H1 (cell line): Measurements from ENCODE around the gene CIAO3. TPM values are rescaled to one million over a fixed set of nuclear protein-coding genes. Genes with fewer than 3 reads are reported as not detected.

Experiments
- CTCF ChIA-PET: fragments of 300-600 bp; sonication (Branson Sonifier 250); formaldehyde crosslinking; loops from one replicate; lab custom pipeline; 2021; ENCODE audit not compliant: partially characterized antibody; lab: Charles Lee
- POLR2A ChIA-PET: fragments of 300-600 bp; sonication (Branson Sonifier 250); formaldehyde crosslinking; loops from one replicate; lab custom pipeline; 2021; ENCODE audit warnings: inconsistent platforms; ENCODE audit not compliant: partially characterized antibody; lab: Charles Lee
- DNase-seq, 2 experiments: peaks; one replicate each; pipeline versions ENCODE4 v3.0.0 to v3.0.0-alpha.2; 2010 to 2022; ENCODE audit warnings: low spot score in 2 of 2, low read depth in 1 of 2, mixed read lengths in 1 of 2
- FAIRE-seq: peaks from 2 replicates; lab custom pipeline; 2011; peaks lifted over from hg19 to GRCh38; lab: Jason Lieb, UNC
- H2AFZ ChIP-seq: 2 replicates; pipeline ENCODE4 v1.8.1; 2012; ENCODE audit warnings: low read length, inconsistent platforms
- H2AK5ac ChIP-seq: 2 replicates; pipeline ENCODE4 v1.6.1; 2013; ENCODE audit warnings: low read depth, low read length
- H2BK120ac ChIP-seq: replicated peaks from 2 replicates; pipeline ENCODE3; 2013; ENCODE audit warnings: low read depth, low read length, inconsistent platforms
- H2BK12ac ChIP-seq: 2 replicates; pipeline ENCODE4 v1.6.1; 2013; ENCODE audit warnings: low read depth, low read length
- H2BK15ac ChIP-seq: 2 replicates; pipeline ENCODE4 v1.6.1; 2013; ENCODE audit warnings: low read length
- H2BK20ac ChIP-seq: 2 replicates; pipeline ENCODE4 v1.6.1; 2013; ENCODE audit warnings: low read length
- H2BK5ac ChIP-seq: 2 replicates; pipeline ENCODE4 v1.6.1; 2013; ENCODE audit warnings: low read depth, low read length
- H3K14ac ChIP-seq: 2 replicates; pipeline ENCODE4 v1.6.1; 2013; ENCODE audit warnings: inconsistent platforms; ENCODE audit not compliant: insufficient read length
- H3K18ac ChIP-seq: 2 replicates; pipeline ENCODE4 v1.6.1; 2013; ENCODE audit warnings: low read length; ENCODE audit errors: extremely low read depth
- H3K23ac ChIP-seq: 2 replicates; pipeline ENCODE4 v1.6.1; 2013; ENCODE audit warnings: inconsistent platforms; ENCODE audit not compliant: insufficient read length
- H3K23me2 ChIP-seq: 2 replicates; pipeline ENCODE4 v1.6.1; 2013; ENCODE audit warnings: low read depth, low read length
- H3K27ac ChIP-seq: 2 replicates; pipeline ENCODE4 v1.6.1; 2011; ENCODE audit warnings: low read depth, low read length, inconsistent platforms
- H3K27me3 ChIP-seq, 4 experiments: replicated peaks in 1 of 4; 1 replicate in 1 of 4; 2 replicates in 3 of 4; pipeline versions ENCODE4 v1.6.1 to v1.8.1; 2011 to 2013; ENCODE audit warnings: low read length in 3 of 4, mild to moderate bottlenecking in 3 of 4, inconsistent platforms in 2 of 4, mixed read lengths in 2 of 4, moderate library complexity in 1 of 4; ENCODE audit not compliant: control insufficient read depth in 3 of 4, insufficient read depth in 3 of 4; ENCODE audit errors: extremely low read depth in 1 of 4
- H3K36me3 ChIP-seq, 4 experiments: 2 replicates each; pipeline versions ENCODE4 v1.6.1 to v1.8.1; 2011 to 2013; ENCODE audit warnings: mild to moderate bottlenecking in 4 of 4, low read length in 3 of 4, moderate library complexity in 2 of 4, control low read depth in 1 of 4, inconsistent platforms in 1 of 4; ENCODE audit not compliant: insufficient read depth in 4 of 4, control insufficient read depth in 2 of 4
- H3K4ac ChIP-seq: replicated peaks from 2 replicates; pipeline ENCODE3; 2013; ENCODE audit warnings: low read length, low read depth, mixed read lengths, inconsistent platforms; ENCODE audit not compliant: insufficient read length
- H3K4me1 ChIP-seq, 4 experiments: replicated peaks in 1 of 4; 1 replicate in 1 of 4; 2 replicates in 3 of 4; pipeline versions ENCODE4 v1.6.1 to v1.8.1; 2011 to 2013; ENCODE audit warnings: low read length in 3 of 4, inconsistent platforms in 2 of 4, mixed read lengths in 1 of 4; ENCODE audit not compliant: insufficient read depth in 4 of 4, control insufficient read depth in 3 of 4
- H3K4me2 ChIP-seq, 2 experiments: 2 replicates each; pipeline versions ENCODE4 v1.6.1 to v1.8.1; 2011 to 2013; ENCODE audit warnings: low read depth in 2 of 2, low read length in 2 of 2, control low read depth in 1 of 2, inconsistent platforms in 1 of 2, mild to moderate bottlenecking in 1 of 2; ENCODE audit not compliant: insufficient read depth in 1 of 2
- H3K4me3 ChIP-seq, 4 experiments: fragments of 200-600, 300-600 bp in 1 of 4; sonication (generic), shearing (Covaris generic), sonication (Bioruptor Twin) in 1 of 4; 2 replicates each; pipeline versions ENCODE4 v1.5.1 to v1.8.1; 2011 to 2016; ENCODE audit warnings: low read length in 4 of 4, low read depth in 3 of 4, control low read depth in 2 of 4, inconsistent platforms in 2 of 4, mild to moderate bottlenecking in 2 of 4, mixed read lengths in 1 of 4, moderate library complexity in 1 of 4; ENCODE audit not compliant: insufficient read depth in 2 of 4; ENCODE audit errors: extremely low read depth in 1 of 4
- H3K56ac ChIP-seq: replicated peaks from 2 replicates; pipeline ENCODE3; 2013; ENCODE audit warnings: low read depth, mild to moderate bottlenecking, mixed read lengths, low read length, inconsistent platforms; ENCODE audit not compliant: insufficient read length
- H3K79me1 ChIP-seq: 2 replicates; pipeline ENCODE4 v1.6.1; 2013; ENCODE audit warnings: low read depth, low read length, control low read depth
- H3K79me2 ChIP-seq, 2 experiments: 2 replicates each; pipeline versions ENCODE4 v1.6.1 to v1.8.1; 2012 to 2013; ENCODE audit warnings: low read length in 2 of 2, mild to moderate bottlenecking in 2 of 2, inconsistent platforms in 1 of 2; ENCODE audit not compliant: insufficient read depth in 2 of 2, control insufficient read depth in 1 of 2
- H3K9ac ChIP-seq, 4 experiments: replicated peaks in 1 of 4; 1 replicate in 1 of 4; 2 replicates in 3 of 4; pipeline versions ENCODE4 v1.6.1 to v1.8.1; 2011 to 2013; ENCODE audit warnings: low read depth in 3 of 4, low read length in 3 of 4, control low read depth in 2 of 4, mild to moderate bottlenecking in 2 of 4, moderate library complexity in 2 of 4, inconsistent platforms in 1 of 4; ENCODE audit errors: extremely low read depth in 1 of 4
- H3K9me3 ChIP-seq, 2 experiments: 2 replicates each; pipeline versions ENCODE4 v1.6.1 to v1.8.1; 2012 to 2013; ENCODE audit warnings: mild to moderate bottlenecking in 2 of 2, moderate library complexity in 2 of 2, control low read depth in 1 of 2, inconsistent platforms in 1 of 2, low read depth in 1 of 2, low read length in 1 of 2, mixed read lengths in 1 of 2; ENCODE audit not compliant: insufficient read depth in 2 of 2
- H4K20me1 ChIP-seq, 2 experiments: replicated peaks in 1 of 2; 2 replicates each; pipeline versions ENCODE3 to v1.8.1; 2011 to 2013; ENCODE audit warnings: inconsistent platforms in 2 of 2, low read length in 2 of 2, mild to moderate bottlenecking in 1 of 2; ENCODE audit not compliant: insufficient read depth in 2 of 2, control insufficient read depth in 1 of 2
- H4K5ac ChIP-seq: 2 replicates; pipeline ENCODE4 v1.6.1; 2013; ENCODE audit warnings: low read length, low read depth, mixed read lengths, inconsistent platforms; ENCODE audit not compliant: insufficient read length
- H4K8ac ChIP-seq: 2 replicates; pipeline ENCODE4 v1.8.0; 2013; ENCODE audit warnings: mild to moderate bottlenecking, moderate library complexity, low read length, inconsistent platforms; ENCODE audit not compliant: insufficient read depth; ENCODE audit errors: extremely low read depth
- H4K91ac ChIP-seq: replicated peaks from 2 replicates; pipeline ENCODE3; 2013; ENCODE audit warnings: low read length, mixed read lengths, inconsistent platforms; ENCODE audit not compliant: insufficient read length
- CBX8 ChIP-seq: fragments of 300-800, 300-1000 bp; sonication (generic); IDR thresholded peaks from 2 replicates; pipeline ENCODE4 v1.7.1; 2016; ENCODE audit warnings: low read depth, low read length, borderline replicate concordance
- GTF2F1 ChIP-seq: IDR thresholded peaks from 2 replicates; pipeline ENCODE4 v1.6.1; 2012; ENCODE audit warnings: low read depth, low read length, improper control_type of control experiment, borderline replicate concordance
- POLR2A ChIP-seq, 2 experiments: IDR thresholded peaks; 1 replicate in 1 of 2; 2 replicates in 1 of 2; pipeline ENCODE4 v1.6.1; 2011; ENCODE audit warnings: low read depth in 2 of 2, low read length in 2 of 2, mild to moderate bottlenecking in 2 of 2; ENCODE audit errors: control extremely low read depth in 1 of 2
- RBBP5 ChIP-seq: IDR thresholded peaks from 2 replicates; pipeline ENCODE4 v1.7.1; 2012; ENCODE audit warnings: low read depth, mild to moderate bottlenecking, inconsistent platforms, low read length, moderate library complexity, borderline replicate concordance
- SUZ12 ChIP-seq: fragments of 200-600 bp; sonication (generic); IDR thresholded peaks from 2 replicates; pipeline ENCODE4 v1.6.1; 2012; ENCODE audit warnings: mild to moderate bottlenecking, inconsistent platforms, low read length, moderate library complexity, mixed read lengths
- TAF1 ChIP-seq: IDR thresholded peaks from 2 replicates; pipeline ENCODE4 v1.6.1; 2011; ENCODE audit warnings: mild to moderate bottlenecking, low read depth, low read length
- TAF7 ChIP-seq: optimal IDR thresholded peaks from 2 replicates; pipeline ENCODE3; 2011; ENCODE audit warnings: low read depth, mild to moderate bottlenecking, inconsistent platforms, low read length, moderate library complexity, borderline replicate concordance
- TCF12 ChIP-seq: IDR thresholded peaks from 2 replicates; pipeline ENCODE4 v1.6.1; 2011; ENCODE audit warnings: low read depth, mild to moderate bottlenecking, low read length
- ZNF274 ChIP-seq: IDR thresholded peaks from 2 replicates; pipeline ENCODE4 v1.7.0; 2012; ENCODE audit warnings: low read length, borderline replicate concordance; ENCODE audit errors: extremely low read depth
- WGBS, 2 experiments: shearing (Covaris generic) in 1 of 2; methylation state at CpG; one replicate each; pipeline versions ENCODE4 v1.1.6 to v1.1.7; 2013 to 2015; ENCODE audit warnings: low lambda C conversion rate in 2 of 2, mixed read lengths in 2 of 2, inconsistent platforms in 1 of 2, low coverage in 1 of 2, missing lambda C conversion rate in 1 of 2; ENCODE audit not compliant: insufficient replicate concordance in 2 of 2, insufficient coverage in 1 of 2, insufficient read length in 1 of 2; ENCODE audit errors: extremely low coverage in 1 of 2, missing lambda C conversion rate in 1 of 2; 5-methylcytosine and 5-hydroxymethylcytosine counted together
- polyA plus RNA-seq, 7 experiments: library from polyadenylated mRNA; depleted of rRNA in 3 of 7; stranded (reverse) in 5 of 7; unstranded in 2 of 7; fragments of >200 nt in 5 of 7; fragments of 200-250 nt in 2 of 7; gene quantifications; 1 replicate in 5 of 7; 2 replicates in 1 of 7; 4 replicates in 1 of 7; pipeline versions ENCODE4 v1.2.1 to v1.2.3, GENCODE V29; 2011 to 2013; ENCODE audit warnings: missing spikeins in 2 of 7, mixed read lengths in 2 of 7
- total RNA-seq: library from RNA; stranded (reverse); fragmentation: NEBNext Ultra II Directional; extraction: Animal tissue kit (Norgen Biotek cat#: 25700); gene quantifications from 2 replicates; pipeline ENCODE4 v1.2.1, GENCODE V29; 2021
- TF ChIP-seq, protein P1 (sequence below), 3 experiments: IDR thresholded peaks; 1 replicate in 2 of 3; 2 replicates in 1 of 3; pipeline versions ENCODE4 v1.5.1 to v1.6.1; 2011; ENCODE audit warnings: low read length in 3 of 3, mild to moderate bottlenecking in 3 of 3, inconsistent platforms in 2 of 3, low read depth in 1 of 3, moderate library complexity in 1 of 3; ENCODE audit not compliant: insufficient read depth in 1 of 3; ENCODE audit errors: control extremely low read depth in 1 of 3

The CIAO3 gene
- total and polyA plus RNA-seq, 2 of the 8 experiments (the other 6 are each of a cell fraction or from before 2014, with no cell fraction given) = 20.0 to 20.4 TPM

DNA sequence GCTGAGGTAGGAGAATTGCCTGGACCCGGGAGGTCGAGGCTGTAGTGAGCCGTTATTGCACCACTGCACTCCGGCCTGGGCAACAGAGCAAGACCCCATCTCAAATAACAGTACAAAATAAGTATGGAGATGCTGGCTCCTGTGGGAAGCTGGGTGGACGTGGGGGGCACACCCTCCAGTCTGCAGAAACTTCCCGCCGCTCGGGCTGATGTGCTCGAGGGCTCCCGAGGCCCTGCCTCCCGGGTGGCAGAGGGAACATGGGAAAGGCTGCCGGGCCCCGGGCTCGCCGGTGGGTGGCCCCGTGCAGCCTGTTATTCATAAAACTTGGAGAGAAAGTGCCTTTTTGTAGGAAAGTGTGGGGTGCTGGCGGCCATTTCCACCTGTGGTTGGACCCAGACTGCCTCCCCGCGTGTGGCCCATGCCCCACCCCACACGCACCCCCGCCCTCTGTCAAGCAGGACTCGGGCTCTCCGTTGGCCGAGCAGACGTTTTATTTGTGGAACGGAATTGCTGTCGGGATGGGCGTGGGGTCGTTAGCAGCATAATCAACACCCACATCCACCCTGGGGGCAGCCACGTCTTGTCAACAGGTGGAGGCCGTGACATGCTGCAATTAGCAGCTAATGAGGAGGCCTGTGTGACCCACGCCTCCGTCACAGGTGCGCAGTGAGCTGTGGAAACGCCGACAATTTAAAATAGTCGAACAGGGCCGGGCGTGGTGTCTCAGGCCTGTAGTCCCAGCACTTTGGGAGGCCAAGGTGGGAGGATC is 7.4 kb upstream of the CIAO3 start:
- POLR2A ChIA-PET = interaction anchor here (0.7 to 1.9 kb wide), 7 partner anchors 9 to 112 kb away, joined by 3 to 7 read pairs (median 4); partner anchors contain the start of genes CHTF18, MSLN and RPUSD1
- WGBS, 2 experiments = 94% methylated on average over 33 of the region's 39 CpGs; no CpG with 5 or more reads in 1 of the 2 experiments
- no peak for TF ChIP-seq SUZ12
- no peak for TF ChIP-seq ZNF274
- TF ChIP-seq TCF12 = no peak
- no peak for TF ChIP-seq TAF7
- no peak for TF ChIP-seq CBX8
- no peak for TF ChIP-seq GTF2F1
- no peak for TF ChIP-seq TAF1
- no peak for TF ChIP-seq POLR2A (IDR thresholded peaks at IDR 0.05; ENCODE audit: control extremely low read depth in 1 of 2, low read depth in 2 of 2, low read length in 2 of 2)
- TF ChIP-seq, protein P1, sequence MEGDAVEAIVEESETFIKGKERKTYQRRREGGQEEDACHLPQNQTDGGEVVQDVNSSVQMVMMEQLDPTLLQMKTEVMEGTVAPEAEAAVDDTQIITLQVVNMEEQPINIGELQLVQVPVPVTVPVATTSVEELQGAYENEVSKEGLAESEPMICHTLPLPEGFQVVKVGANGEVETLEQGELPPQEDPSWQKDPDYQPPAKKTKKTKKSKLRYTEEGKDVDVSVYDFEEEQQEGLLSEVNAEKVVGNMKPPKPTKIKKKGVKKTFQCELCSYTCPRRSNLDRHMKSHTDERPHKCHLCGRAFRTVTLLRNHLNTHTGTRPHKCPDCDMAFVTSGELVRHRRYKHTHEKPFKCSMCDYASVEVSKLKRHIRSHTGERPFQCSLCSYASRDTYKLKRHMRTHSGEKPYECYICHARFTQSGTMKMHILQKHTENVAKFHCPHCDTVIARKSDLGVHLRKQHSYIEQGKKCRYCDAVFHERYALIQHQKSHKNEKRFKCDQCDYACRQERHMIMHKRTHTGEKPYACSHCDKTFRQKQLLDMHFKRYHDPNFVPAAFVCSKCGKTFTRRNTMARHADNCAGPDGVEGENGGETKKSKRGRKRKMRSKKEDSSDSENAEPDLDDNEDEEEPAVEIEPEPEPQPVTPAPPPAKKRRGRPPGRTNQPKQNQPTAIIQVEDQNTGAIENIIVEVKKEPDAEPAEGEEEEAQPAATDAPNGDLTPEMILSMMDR (IDR thresholded peaks at IDR 0.05; ENCODE audit: control extremely low read depth in 1 of 3, insufficient read depth in 1 of 3, low read depth in 1 of 3, low read length in 3 of 3) = no peak
- no peak for TF ChIP-seq RBBP5

More for the DNA sequence above, 7.4 kb upstream of the CIAO3 start:
- Histone ChIP-seq H2BK15ac (no peak overlapping the region), H2BK5ac (no peak overlapping the region), H3K23me2 (no peaks in the 10 kb centered on the region), H3K4me1 (peaks cover 3 to 12% (median 5%) of the 10 kb centered on the region in 4 experiments; a peak in 5 of 7 replicates), H3K79me2 (no peaks in the 10 kb centered on the region), H3K36me3 (no peaks in the 10 kb centered on the region), H3K4me3 (no peak overlapping the region), H4K5ac (no peak overlapping the region), H3K9ac (no peak overlapping the region), H2AFZ (no peak overlapping the region), H3K79me1 (no peaks in the 10 kb centered on the region), H4K8ac (no peak overlapping the region), H3K4me2 (no peak overlapping the region), H3K27ac (no peak overlapping the region), H2BK120ac (no peak overlapping the region), H3K4ac (no peak overlapping the region), H4K91ac (no peak overlapping the region), H3K23ac (no peak overlapping the region), H3K18ac (no peak overlapping the region), H4K20me1 (no peaks in the 10 kb centered on the region), H2BK12ac (no peak overlapping the region), H2BK20ac (no peak overlapping the region), H3K14ac (no peak overlapping the region), H3K9me3 (no peaks in the 10 kb centered on the region), H2AK5ac (no peak overlapping the region), H3K27me3 (no peaks in the 10 kb centered on the region), H3K56ac (no peak overlapping the region)
- FAIRE-seq (no peak), DNase-seq (no peak)
- CTCF ChIA-PET = interaction anchor here (0.5 to 35.8 kb wide), 7 partner anchors 7 to 380 kb away, joined by 3 to 977 read pairs (median 18); partner anchors contain the start of genes ANTKMT, CCDC78, CIAO3 and FBXL16
